GM23338 (cell line): Measurements from ENCODE around the gene TNFRSF4. TPM values are rescaled to one million over a fixed set of nuclear protein-coding genes. Genes with fewer than 3 reads are reported as not detected.
A peak's percentile ranks its signal among the peaks of the same experiment; 100 is the strongest.

Experiments
- ATAC-seq: fragments of 200-7000 bp; cut with Tn5 transposase; 3 replicates; pipeline ENCODE4 v1.9.1; 2020
- DNase-seq: peaks from one replicate; pipeline ENCODE4 v3.0.0-alpha.2; 2015; ENCODE audit warnings: low spot score
- H2AFZ ChIP-seq: fragments of 200-600 bp; sonication (generic); 2 replicates; pipeline ENCODE4 v1.8.0; 2016; ENCODE audit warnings: antibody characterized with exemption, mild to moderate bottlenecking, moderate library complexity
- H3F3A ChIP-seq: fragments of 200-600 bp; sonication (generic); replicated peaks from 2 replicates; pipeline ENCODE4 v1.8.0; 2017; ENCODE audit warnings: antibody characterized with exemption, mixed run types, low read depth
- H3K27ac ChIP-seq: fragments of 200-600 bp; sonication (generic); 2 replicates; pipeline ENCODE4 v1.6.1; 2016; ENCODE audit warnings: low read depth
- H3K27me3 ChIP-seq: fragments of 200-600 bp; sonication (generic); 2 replicates; pipeline ENCODE4 v1.8.0; 2016; ENCODE audit warnings: mild to moderate bottlenecking, mixed run types, moderate library complexity; ENCODE audit not compliant: insufficient read depth
- H3K36me3 ChIP-seq: fragments of 200-600 bp; sonication (generic); 2 replicates; pipeline ENCODE4 v1.8.0; 2016; ENCODE audit warnings: mild to moderate bottlenecking; ENCODE audit not compliant: insufficient read depth
- H3K4me1 ChIP-seq: fragments of 200-600 bp; sonication (generic); 2 replicates; pipeline ENCODE4 v1.8.0; 2016; ENCODE audit warnings: mild to moderate bottlenecking, moderate library complexity; ENCODE audit not compliant: insufficient read depth
- H3K4me2 ChIP-seq: fragments of 200-600 bp; sonication (generic); 2 replicates; pipeline ENCODE4 v1.7.1; 2017; ENCODE audit warnings: mixed run types
- H3K4me3 ChIP-seq: fragments of 200-600 bp; sonication (generic); 2 replicates; pipeline ENCODE4 v1.6.1; 2016; ENCODE audit warnings: mixed run types
- H3K79me2 ChIP-seq: fragments of 200-600 bp; sonication (generic); replicated peaks from 2 replicates; pipeline ENCODE4 v1.8.0; 2017; ENCODE audit warnings: mild to moderate bottlenecking; ENCODE audit not compliant: insufficient read depth
- H3K9me2 ChIP-seq: fragments of 200-600 bp; sonication (generic); 2 replicates; pipeline ENCODE4 v1.8.0; 2017; ENCODE audit not compliant: insufficient read depth
- H4K20me1 ChIP-seq: fragments of 200-600 bp; sonication (generic); replicated peaks from 2 replicates; pipeline ENCODE4 v1.8.0; 2017; ENCODE audit warnings: mild to moderate bottlenecking; ENCODE audit not compliant: insufficient read depth
- H3K27ac Mint-ChIP-seq: 2 replicates; pipeline ENCODE4 v1.8.0; 2020; ENCODE audit warnings: inconsistent platforms, mild to moderate bottlenecking, moderate library complexity, mixed read lengths
- H3K27me3 Mint-ChIP-seq: 3 replicates; pipeline ENCODE4 v1.8.0; 2022; ENCODE audit warnings: low read depth, mild to moderate bottlenecking, moderate library complexity, mixed read lengths, inconsistent platforms; ENCODE audit not compliant: insufficient read depth, poor library complexity
- H3K36me3 Mint-ChIP-seq: 3 replicates; pipeline ENCODE4 v1.8.0; 2021; ENCODE audit warnings: low read depth, mild to moderate bottlenecking, inconsistent platforms, moderate library complexity, mixed read lengths
- H3K4me1 Mint-ChIP-seq: 3 replicates; pipeline ENCODE4 v1.8.0; 2020; ENCODE audit warnings: mild to moderate bottlenecking, inconsistent platforms, mixed read lengths
- H3K4me3 Mint-ChIP-seq: 3 replicates; pipeline ENCODE4 v1.8.0; 2021; ENCODE audit warnings: moderate library complexity, mild to moderate bottlenecking, inconsistent platforms, mixed read lengths
- H3K9me3 Mint-ChIP-seq: 3 replicates; pipeline ENCODE4 v1.8.0; 2020; ENCODE audit warnings: moderate library complexity, mild to moderate bottlenecking, inconsistent platforms, mixed read lengths
- EZH2 ChIP-seq: fragments of 200-600 bp; sonication (generic); IDR thresholded peaks from one replicate; pipeline ENCODE4 v1.8.0; 2017; ENCODE audit warnings: antibody characterized with exemption, mild to moderate bottlenecking, low read depth; ENCODE audit not compliant: unreplicated experiment
- JUNB ChIP-seq: IDR thresholded peaks from one replicate; pipeline ENCODE4 v1.6.1; 2016; ENCODE audit warnings: antibody characterized with exemption; ENCODE audit not compliant: unreplicated experiment
- NANOG ChIP-seq: IDR thresholded peaks from 2 replicates; pipeline ENCODE4 v1.6.1; 2016; ENCODE audit warnings: antibody characterized with exemption, borderline replicate concordance
- STAT1 ChIP-seq: IDR thresholded peaks from one replicate; pipeline ENCODE4 v1.6.1; 2016; ENCODE audit warnings: antibody characterized with exemption; ENCODE audit not compliant: unreplicated experiment
- ZNF331 ChIP-seq: fragments of 250-450 bp; sonication (Bioruptor Pico); IDR thresholded peaks from 2 replicates; pipeline ENCODE4 v1.5.0; 2020; ENCODE audit warnings: low read depth, mild to moderate bottlenecking, moderate library complexity
- polyA plus RNA-seq: library from polyadenylated mRNA; unstranded; fragments of >200 nt; fragmentation: Nextera tagmentation; extraction: Ambion mirVana; gene quantifications from 2 replicates; pipeline ENCODE4 v1.2.1, GENCODE V29; 2016
- total RNA-seq: library from RNA; depleted of rRNA; stranded (reverse); fragments of >200 nt; shearing (Covaris generic); gene quantifications from 2 replicates; pipeline ENCODE4 v1.2.3, GENCODE V29; 2014
- TF ChIP-seq, protein P1 (sequence below): IDR thresholded peaks from one replicate; pipeline ENCODE4 v1.6.1; 2018; ENCODE audit warnings: antibody characterized with exemption; ENCODE audit not compliant: unreplicated experiment
- TF ChIP-seq, protein P2 (sequence below), 2 experiments: fragments of 200-600 bp in 1 of 2; sonication (generic) in 1 of 2; conservative IDR thresholded peaks; 2 replicates each; pipeline versions ENCODE4 v1.5.1 to v1.6.1; 2016 to 2017; ENCODE audit warnings: antibody characterized with exemption in 2 of 2, low read depth in 2 of 2, mild to moderate bottlenecking in 2 of 2, moderate library complexity in 1 of 2
- TF ChIP-seq, protein P3 (sequence below): IDR thresholded peaks from 2 replicates; pipeline ENCODE4 v1.6.1; 2016; ENCODE audit warnings: antibody characterized with exemption

The TNFRSF4 gene
- total and polyA plus RNA-seq, 2 experiments from 2014 or later, result not detected

DNA sequence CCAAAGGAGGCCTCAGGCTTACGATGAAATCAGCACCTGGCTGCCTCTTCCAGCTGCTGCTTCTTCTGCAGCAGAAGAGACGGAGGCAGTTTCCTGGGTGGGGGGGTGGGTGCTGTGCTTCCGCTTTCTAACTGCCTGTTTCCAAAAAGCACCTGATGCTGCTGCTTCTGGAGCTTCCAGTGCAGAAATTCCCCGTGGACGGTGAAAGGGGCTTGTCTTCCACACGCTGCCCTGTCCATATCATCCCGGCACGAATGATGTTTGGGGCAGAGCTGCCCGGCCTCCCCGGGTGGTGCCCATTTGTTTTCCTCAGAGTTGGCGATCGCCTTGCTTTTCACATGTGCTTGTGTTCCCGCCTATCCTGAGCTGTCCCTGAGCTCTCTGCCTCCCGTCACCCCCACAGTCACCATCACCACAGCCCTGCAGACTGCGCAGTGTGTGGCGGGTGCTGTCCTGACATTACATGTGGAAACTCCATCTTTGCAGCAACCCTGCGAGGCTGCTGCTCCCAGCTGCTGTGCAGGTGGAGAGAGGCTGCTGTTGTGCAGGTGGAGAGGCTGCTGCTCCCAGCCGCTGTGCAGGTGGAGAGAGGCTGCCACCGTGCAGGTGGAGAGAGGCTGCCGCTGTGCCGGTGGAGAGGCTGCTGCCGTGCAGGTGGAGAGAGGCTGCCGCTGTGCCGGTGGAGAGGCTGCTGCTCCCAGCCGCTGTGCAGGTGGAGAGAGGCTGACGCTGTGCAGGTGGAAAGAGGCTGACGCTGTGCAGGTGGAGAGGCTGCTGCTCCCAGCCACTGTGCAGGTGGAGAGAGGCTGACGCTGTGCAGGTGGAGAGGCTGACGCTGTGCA lies 38.5 kb downstream of the TNFRSF4 start (continued):
- TF ChIP-seq, protein P1, sequence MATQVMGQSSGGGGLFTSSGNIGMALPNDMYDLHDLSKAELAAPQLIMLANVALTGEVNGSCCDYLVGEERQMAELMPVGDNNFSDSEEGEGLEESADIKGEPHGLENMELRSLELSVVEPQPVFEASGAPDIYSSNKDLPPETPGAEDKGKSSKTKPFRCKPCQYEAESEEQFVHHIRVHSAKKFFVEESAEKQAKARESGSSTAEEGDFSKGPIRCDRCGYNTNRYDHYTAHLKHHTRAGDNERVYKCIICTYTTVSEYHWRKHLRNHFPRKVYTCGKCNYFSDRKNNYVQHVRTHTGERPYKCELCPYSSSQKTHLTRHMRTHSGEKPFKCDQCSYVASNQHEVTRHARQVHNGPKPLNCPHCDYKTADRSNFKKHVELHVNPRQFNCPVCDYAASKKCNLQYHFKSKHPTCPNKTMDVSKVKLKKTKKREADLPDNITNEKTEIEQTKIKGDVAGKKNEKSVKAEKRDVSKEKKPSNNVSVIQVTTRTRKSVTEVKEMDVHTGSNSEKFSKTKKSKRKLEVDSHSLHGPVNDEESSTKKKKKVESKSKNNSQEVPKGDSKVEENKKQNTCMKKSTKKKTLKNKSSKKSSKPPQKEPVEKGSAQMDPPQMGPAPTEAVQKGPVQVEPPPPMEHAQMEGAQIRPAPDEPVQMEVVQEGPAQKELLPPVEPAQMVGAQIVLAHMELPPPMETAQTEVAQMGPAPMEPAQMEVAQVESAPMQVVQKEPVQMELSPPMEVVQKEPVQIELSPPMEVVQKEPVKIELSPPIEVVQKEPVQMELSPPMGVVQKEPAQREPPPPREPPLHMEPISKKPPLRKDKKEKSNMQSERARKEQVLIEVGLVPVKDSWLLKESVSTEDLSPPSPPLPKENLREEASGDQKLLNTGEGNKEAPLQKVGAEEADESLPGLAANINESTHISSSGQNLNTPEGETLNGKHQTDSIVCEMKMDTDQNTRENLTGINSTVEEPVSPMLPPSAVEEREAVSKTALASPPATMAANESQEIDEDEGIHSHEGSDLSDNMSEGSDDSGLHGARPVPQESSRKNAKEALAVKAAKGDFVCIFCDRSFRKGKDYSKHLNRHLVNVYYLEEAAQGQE, result no peak
- TF ChIP-seq, protein P2, sequence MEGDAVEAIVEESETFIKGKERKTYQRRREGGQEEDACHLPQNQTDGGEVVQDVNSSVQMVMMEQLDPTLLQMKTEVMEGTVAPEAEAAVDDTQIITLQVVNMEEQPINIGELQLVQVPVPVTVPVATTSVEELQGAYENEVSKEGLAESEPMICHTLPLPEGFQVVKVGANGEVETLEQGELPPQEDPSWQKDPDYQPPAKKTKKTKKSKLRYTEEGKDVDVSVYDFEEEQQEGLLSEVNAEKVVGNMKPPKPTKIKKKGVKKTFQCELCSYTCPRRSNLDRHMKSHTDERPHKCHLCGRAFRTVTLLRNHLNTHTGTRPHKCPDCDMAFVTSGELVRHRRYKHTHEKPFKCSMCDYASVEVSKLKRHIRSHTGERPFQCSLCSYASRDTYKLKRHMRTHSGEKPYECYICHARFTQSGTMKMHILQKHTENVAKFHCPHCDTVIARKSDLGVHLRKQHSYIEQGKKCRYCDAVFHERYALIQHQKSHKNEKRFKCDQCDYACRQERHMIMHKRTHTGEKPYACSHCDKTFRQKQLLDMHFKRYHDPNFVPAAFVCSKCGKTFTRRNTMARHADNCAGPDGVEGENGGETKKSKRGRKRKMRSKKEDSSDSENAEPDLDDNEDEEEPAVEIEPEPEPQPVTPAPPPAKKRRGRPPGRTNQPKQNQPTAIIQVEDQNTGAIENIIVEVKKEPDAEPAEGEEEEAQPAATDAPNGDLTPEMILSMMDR (conservative IDR thresholded peaks at IDR 0.05; ENCODE audit: low read depth in 2 of 2), result no peak
- TF ChIP-seq, protein P3, sequence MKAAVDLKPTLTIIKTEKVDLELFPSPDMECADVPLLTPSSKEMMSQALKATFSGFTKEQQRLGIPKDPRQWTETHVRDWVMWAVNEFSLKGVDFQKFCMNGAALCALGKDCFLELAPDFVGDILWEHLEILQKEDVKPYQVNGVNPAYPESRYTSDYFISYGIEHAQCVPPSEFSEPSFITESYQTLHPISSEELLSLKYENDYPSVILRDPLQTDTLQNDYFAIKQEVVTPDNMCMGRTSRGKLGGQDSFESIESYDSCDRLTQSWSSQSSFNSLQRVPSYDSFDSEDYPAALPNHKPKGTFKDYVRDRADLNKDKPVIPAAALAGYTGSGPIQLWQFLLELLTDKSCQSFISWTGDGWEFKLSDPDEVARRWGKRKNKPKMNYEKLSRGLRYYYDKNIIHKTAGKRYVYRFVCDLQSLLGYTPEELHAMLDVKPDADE, result no peak
- TF ChIP-seq STAT1 (no peak), EZH2 (no peak), ZNF331 (CRISPR knock-in tag) (no peak), NANOG (no peak), JUNB (no peak)

DNA sequence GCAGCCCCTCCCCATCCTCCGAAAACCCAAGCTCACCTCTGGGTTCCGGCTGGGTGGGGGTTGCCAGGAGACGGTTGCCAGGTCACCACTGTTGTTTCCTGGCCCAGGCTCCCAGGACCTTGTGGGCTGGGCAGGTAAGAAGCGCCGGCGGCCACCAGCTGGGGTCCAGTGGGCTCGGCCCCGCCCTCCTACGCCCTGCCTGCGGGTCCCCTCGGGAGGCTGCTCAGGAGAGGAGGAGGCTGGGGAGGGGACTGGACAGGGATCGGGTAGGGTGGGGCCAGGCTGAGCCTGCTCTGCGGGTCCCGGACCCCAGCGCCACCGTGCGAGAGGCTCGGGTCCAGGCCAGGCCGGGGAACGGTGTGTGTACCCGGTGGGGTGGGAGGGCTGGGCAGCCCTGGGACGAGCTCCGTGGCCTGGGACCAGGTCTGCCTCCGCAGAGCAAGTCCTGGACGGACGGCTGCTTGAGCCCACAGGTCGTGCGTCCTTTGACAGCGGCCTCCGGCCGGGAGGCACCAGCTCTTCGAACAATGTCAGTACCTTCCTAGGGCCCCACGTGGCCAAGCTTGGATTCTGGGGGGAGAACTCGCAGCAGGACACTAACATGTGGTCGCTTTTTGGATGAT lies 40.0 kb downstream of the TNFRSF4 start, which contains the start of gene TTLL10:
Gene TTLL10, plus strand, starts transcription at position 88 of the 623 bp plus-strand sequence. CDS start 5,336 bp downstream, outside the sequence.
- H3K36me3 ChIP-seq, result no peaks in the 10 kb centered on the region
- H3K4me2 ChIP-seq, result peak within 1 kb of the TSS; percentile 55
- 0 out of 3 replicates have a peak within 1 kb of the TSS, but pooled peaks have one; percentile 11 for H3K4me3 Mint-ChIP-seq
- ATAC-seq, result peak; percentile 73
- no peaks in the 10 kb centered on the region; the same call in 2 of the 3 replicates for H3K9me3 Mint-ChIP-seq
- H3K4me1 Mint-ChIP-seq, result peaks cover 28% of the 10 kb centered on the region
- peak; percentile 83 for DNase-seq
- TF ChIP-seq, protein P2 (conservative IDR thresholded peaks at IDR 0.05; ENCODE audit: low read depth in 2 of 2), result peak in 1 of 2 experiments; percentile 35; a peak in 2 of 4 replicates
- TF ChIP-seq ZNF331 (CRISPR knock-in tag), result no peak
- no peak within 1 kb of the TSS for H3K27ac ChIP-seq
- H2AFZ ChIP-seq, result no peak within 1 kb of the TSS; the same call in 1 of the 2 replicates
- no peaks in the 10 kb centered on the region for H4K20me1 ChIP-seq
- no peaks in the 10 kb centered on the region for H3K9me2 ChIP-seq
- H3K27me3 Mint-ChIP-seq, result peaks cover 12% of the 10 kb centered on the region
- H3K4me1 ChIP-seq, result peaks cover 13% of the 10 kb centered on the region; the same call in 1 of the 2 replicates
- no peaks in the 10 kb centered on the region for H3K36me3 Mint-ChIP-seq
- no peak within 1 kb of the TSS for H3K27ac Mint-ChIP-seq
- H3F3A ChIP-seq, result no peaks in the 10 kb centered on the region
- no peaks in the 10 kb centered on the region for H3K27me3 ChIP-seq
- H3K79me2 ChIP-seq, result no peaks in the 10 kb centered on the region
- no peak within 1 kb of the TSS for H3K4me3 ChIP-seq
